Measurements from ENCODE around the gene NF1.

NF1 gene

GRCh38 chr17:31155208-31155810 is 60.5 kb downstream of the NF1 start:
- no peak for TF ChIP-seq POLR2AphosphoS5 (IDR thresholded peaks at IDR 0.05; ENCODE audit: low read depth, low read length)

- no peak for TF ChIP-seq FOXP2 (optimal IDR thresholded peaks at IDR 0.05; ENCODE audit: borderline replicate concordance, extremely low read depth, extremely low read length, insufficient read depth)
- TF ChIP-seq REST (IDR thresholded peaks at IDR 0.05; ENCODE audit: insufficient read depth in 1 of 2, low read depth in 2 of 2, low read length in 2 of 2), result no peak
- no peak for TF ChIP-seq TAF1 (IDR thresholded peaks at IDR 0.05; ENCODE audit: borderline replicate concordance, insufficient read depth, low read length)
- TF ChIP-seq POLR2AphosphoS5 (IDR thresholded peaks at IDR 0.05; ENCODE audit: low read depth, low read length), result no peak
- no peak for TF ChIP-seq SIN3A (IDR thresholded peaks at IDR 0.05; ENCODE audit: borderline replicate concordance, insufficient read depth, low read length)
Observed at GRCh38 chr17:31156326-31156725, 61.5 kb downstream of the NF1 start.

GRCh38 chr17:31158746-31159377 is 64.1 kb downstream of the NF1 start:
- TF ChIP-seq REST (IDR thresholded peaks at IDR 0.05; ENCODE audit: insufficient read depth in 1 of 2, low read depth in 2 of 2, low read length in 2 of 2) (no peak), SIN3A (IDR thresholded peaks at IDR 0.05; ENCODE audit: borderline replicate concordance, insufficient read depth, low read length) (no peak), TAF1 (IDR thresholded peaks at IDR 0.05; ENCODE audit: borderline replicate concordance, insufficient read depth, low read length) (no peak), POLR2AphosphoS5 (IDR thresholded peaks at IDR 0.05; ENCODE audit: low read depth, low read length) (no peak), FOXP2 (optimal IDR thresholded peaks at IDR 0.05; ENCODE audit: borderline replicate concordance, extremely low read depth, extremely low read length, insufficient read depth) (no peak)

- TF ChIP-seq POLR2AphosphoS5 (IDR thresholded peaks at IDR 0.05; ENCODE audit: low read depth, low read length) (no peak), TAF1 (IDR thresholded peaks at IDR 0.05; ENCODE audit: borderline replicate concordance, insufficient read depth, low read length) (no peak), SIN3A (IDR thresholded peaks at IDR 0.05; ENCODE audit: borderline replicate concordance, insufficient read depth, low read length) (no peak), REST (IDR thresholded peaks at IDR 0.05; ENCODE audit: insufficient read depth in 1 of 2, low read depth in 2 of 2, low read length in 2 of 2) (no peak)
Observed at GRCh38 chr17:31163091-31163781, 68.5 kb downstream of the NF1 start.

- no peak for TF ChIP-seq SIN3A (IDR thresholded peaks at IDR 0.05; ENCODE audit: borderline replicate concordance, insufficient read depth, low read length)
Observed at GRCh38 chr17:31167111-31167510, 72.3 kb downstream of the NF1 start.

GRCh38 chr17:31171701-31172100 is 76.9 kb downstream of the NF1 start:
- TF ChIP-seq FOXP2 (optimal IDR thresholded peaks at IDR 0.05; ENCODE audit: borderline replicate concordance, extremely low read depth, extremely low read length, insufficient read depth) (no peak), SIN3A (IDR thresholded peaks at IDR 0.05; ENCODE audit: borderline replicate concordance, insufficient read depth, low read length) (no peak), REST (IDR thresholded peaks at IDR 0.05; ENCODE audit: insufficient read depth in 1 of 2, low read depth in 2 of 2, low read length in 2 of 2) (no peak), TAF1 (IDR thresholded peaks at IDR 0.05; ENCODE audit: borderline replicate concordance, insufficient read depth, low read length) (no peak), POLR2AphosphoS5 (IDR thresholded peaks at IDR 0.05; ENCODE audit: low read depth, low read length) (no peak)
